Esophagus squamous epithelium (tissue), 4 donors: ENCODE measurements around the gene CASS4.

Experiments
- POLR2A ChIP-seq, 4 donors: fragments of 450-650 bp; IDR thresholded peaks; one replicate each; pipeline ENCODE4 v1.6.1; 2017; ENCODE audit warnings: antibody characterized with exemption in 4 of 4, mild to moderate bottlenecking in 4 of 4, moderate library complexity in 3 of 4
- TF ChIP-seq, protein P1 (sequence below), 6 experiments: fragments of 450-650 bp in 4 of 6; fragments of 200-600 bp in 2 of 6; sonication (generic) in 2 of 6; IDR thresholded peaks; one replicate each; pipeline ENCODE4 v1.5.1; 2016 to 2019; ENCODE audit warnings: antibody characterized with exemption in 6 of 6, mild to moderate bottlenecking in 4 of 6, moderate library complexity in 4 of 6

DNA sequence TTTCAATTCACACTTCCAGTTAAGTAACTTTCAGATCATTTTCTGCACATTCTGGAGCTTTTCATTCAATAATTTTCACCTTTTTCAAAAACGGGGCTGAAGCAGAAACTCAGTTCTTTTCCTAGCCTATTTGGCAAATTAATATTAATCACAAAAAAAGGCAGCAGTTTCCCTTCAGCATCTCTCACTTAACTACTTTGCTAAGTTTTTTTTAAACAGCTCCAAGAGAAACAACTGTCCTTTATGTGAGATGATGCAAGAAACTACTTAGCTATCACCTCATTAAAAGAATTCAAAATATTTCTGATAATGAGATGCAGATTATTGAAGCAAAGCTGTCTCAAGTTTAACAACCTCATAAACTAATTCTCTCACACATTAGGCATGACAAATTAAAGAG, 11.8 kb downstream of the CASS4 start:
- TF ChIP-seq, protein P1, sequence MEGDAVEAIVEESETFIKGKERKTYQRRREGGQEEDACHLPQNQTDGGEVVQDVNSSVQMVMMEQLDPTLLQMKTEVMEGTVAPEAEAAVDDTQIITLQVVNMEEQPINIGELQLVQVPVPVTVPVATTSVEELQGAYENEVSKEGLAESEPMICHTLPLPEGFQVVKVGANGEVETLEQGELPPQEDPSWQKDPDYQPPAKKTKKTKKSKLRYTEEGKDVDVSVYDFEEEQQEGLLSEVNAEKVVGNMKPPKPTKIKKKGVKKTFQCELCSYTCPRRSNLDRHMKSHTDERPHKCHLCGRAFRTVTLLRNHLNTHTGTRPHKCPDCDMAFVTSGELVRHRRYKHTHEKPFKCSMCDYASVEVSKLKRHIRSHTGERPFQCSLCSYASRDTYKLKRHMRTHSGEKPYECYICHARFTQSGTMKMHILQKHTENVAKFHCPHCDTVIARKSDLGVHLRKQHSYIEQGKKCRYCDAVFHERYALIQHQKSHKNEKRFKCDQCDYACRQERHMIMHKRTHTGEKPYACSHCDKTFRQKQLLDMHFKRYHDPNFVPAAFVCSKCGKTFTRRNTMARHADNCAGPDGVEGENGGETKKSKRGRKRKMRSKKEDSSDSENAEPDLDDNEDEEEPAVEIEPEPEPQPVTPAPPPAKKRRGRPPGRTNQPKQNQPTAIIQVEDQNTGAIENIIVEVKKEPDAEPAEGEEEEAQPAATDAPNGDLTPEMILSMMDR (IDR thresholded peaks at IDR 0.05) = no peak
- TF ChIP-seq POLR2A (IDR thresholded peaks at IDR 0.05) = no peak
